Stimulated activated CD8-positive, alpha-beta memory T cell treated with anti-CD3 and anti-CD28 coated beads, Interleukin-15, amount 100 ng/mL, for 4 hours (primary cell): ENCODE results near the gene UQCC2.

Experiments used
- DNase-seq, 2 donors: peaks; one replicate each; pipeline ENCODE4 v3.0.0-alpha.2; 2020; ENCODE audit warnings: low read depth in 2 of 2

Gene UQCC2

GRCh38 chr6:33711140-33712129, at the start of gene UQCC2:
Gene UQCC2 (minus strand): TSS chr6:33711700. CDS start chr6:33711686, 14 bp downstream.
- peak; percentile 93 to 94 for DNase-seq

DNA sequence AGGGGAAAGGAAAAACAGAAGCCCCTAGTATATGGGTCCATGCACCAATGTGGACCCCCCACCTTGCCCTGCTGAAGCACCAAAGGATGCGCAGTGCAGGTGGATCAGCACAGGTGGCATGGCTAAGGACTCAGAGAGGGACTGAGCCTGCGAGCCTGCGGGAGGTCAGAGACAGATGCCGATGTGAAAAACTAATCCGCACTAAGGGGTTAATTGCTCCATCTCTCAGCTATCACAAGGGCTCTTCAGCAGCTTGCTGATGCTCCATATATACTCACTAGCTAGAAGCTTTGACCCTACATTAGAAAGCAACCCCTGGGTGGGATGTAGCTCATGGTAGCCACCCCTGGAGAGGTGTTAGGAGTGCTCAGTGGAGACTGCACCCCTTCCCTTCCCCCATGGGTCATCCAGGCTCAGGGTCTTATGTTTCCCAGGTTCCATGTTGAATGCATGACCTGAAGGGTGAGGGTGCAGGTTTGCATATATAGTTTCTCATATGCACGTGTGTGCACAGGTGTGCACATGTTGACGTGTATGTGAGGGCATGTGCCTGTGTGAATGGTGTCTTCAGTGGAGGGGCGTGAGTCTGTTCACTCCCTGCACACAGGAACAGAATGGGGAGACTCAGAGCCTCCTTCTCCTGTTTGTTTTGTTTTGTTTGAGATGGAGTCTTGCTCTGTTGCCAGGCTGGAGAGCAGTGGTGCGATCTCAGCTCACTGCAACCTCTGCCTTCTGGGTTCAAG, 48.6 kb upstream of the UQCC2 start:
- no peak for DNase-seq

DNA sequence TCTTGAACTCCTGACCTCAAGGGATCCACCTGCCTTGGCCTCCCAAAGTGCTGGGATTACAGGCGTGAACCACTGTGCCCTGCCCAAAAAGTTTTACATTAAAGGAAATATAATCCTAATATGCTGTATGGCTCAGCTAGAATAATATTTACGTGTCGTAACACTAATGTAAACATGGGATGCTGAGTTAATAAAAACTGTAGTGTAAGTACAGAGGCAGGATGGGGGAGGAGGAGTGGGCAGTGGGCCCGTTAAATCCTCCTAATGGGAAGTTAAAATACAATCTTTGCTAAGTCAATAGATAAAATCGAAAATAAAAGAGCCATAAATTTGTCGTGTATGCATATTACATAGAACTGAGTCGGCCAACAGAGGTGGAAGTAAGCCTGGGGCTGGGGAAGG, 47.3 kb upstream of the UQCC2 start:
- no peak for DNase-seq

- no peak for DNase-seq
Measured at GRCh38 chr6:33757906-33758305, 46.4 kb upstream of the UQCC2 start.

GRCh38 chr6:33757113-33757512, 45.6 kb upstream of the UQCC2 start:
- no peak for DNase-seq

DNA sequence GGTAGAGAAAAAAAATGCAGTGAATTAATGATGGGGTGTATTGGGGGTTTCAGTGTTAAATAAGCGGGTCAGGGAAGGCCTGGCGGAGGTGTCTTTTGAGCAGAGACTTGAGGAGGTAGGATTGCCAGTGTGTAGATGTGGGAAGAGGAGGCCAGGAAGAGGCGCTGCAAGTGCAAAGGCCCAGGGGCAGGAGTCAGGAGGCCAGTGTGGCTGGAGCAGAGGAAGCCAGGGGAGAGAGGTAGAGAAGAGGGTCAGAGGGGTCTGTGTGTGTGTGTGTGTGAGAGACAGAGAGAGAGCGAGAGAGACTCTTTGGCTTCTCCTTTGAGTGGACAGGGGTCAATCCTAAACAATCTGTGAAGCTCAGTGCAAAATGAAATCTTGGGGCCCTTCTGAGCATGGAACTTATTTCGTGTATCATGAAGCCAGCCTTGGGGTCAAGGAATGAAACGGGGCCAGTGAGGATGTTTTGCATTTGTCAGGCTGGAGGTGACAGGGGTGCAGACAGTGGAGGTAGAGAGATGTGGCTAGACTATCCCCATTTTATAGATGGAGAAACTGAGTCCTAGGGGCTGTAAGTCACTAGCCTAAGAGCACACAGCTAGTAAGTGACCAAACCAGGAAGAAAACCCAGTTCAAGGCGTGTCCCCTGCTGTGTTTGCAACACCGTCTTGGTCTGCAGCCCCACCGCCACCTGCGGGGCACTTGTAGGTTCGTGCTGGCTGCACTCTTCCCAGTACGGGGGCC, 44.9 kb upstream of the UQCC2 start:
- DNase-seq = no peak

DNA sequence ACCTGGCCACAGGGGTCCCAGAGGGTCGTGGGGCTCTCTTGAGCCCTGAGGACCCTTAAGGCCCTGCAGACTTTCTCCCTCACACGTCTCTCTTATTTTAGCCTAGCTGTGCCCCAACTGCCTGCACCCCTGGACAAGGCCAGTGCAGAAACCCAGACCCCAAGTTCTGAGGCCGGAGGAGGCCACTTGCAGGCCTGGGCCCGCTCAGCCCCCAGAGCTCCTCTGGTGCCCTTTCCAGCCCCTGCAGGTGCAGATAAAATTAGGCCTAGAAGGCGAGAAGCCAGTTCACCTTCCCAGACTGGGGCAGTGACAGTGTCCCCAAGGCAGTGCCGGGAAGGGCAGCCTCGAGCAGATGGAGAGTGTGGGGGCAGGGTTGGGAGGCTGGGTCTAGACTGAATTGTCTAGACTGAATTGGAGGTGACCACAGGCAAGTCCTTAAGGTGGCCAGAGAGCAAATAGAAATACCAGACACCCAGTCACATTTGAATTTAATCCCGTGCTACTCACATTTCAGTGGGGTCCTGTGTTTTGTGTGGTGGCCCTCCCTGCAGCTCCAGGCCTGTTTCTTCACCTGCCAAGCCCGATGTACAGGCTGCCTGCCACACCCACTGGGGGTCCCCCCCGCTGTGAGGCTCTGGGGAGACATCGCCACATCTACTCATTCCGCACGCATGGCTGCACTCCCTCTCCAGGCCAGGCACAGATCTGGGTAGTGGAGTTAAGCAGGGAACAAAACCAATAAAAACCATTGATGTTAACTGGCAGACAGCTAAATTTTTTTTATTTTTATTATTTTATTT, 43.8 kb upstream of the UQCC2 start:
- DNase-seq = no peak

DNA sequence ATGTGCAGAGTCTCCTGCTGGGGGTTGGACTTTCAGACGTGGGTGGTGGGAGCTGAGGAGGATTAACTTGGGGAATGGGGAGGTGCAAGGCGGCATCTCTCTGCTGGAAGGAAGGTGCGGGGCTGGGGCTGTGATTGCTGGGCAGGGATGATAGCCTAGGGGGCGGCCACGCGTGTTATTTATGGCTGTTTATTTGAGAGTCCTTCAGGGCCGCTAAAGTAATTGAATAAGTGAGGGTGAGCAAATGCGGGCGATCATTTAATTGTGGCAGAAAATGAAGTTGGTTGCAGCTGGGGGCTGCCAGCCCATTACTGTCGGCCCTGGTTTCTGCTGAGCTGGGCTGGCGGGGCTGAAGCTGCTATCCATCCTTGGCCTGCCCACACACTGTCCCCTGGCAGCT, 42.7 kb upstream of the UQCC2 start:
- DNase-seq = no peak

DNA sequence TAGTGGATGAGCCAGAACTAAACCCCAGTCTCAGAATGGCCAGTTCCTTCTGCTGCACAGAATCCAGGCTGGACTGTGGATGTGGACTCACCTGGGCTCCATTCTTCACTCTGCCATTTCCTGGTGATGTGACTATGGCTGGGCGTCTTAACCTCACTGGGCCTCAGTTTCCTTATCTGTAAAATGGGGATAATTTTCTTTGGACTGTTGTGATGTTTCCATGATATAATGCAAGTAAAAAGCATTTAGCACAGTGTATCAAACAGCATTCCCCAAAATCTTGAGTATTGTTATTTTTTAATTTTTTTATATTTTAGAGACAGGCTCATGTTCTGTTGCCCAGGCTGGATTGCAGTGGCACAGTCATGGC, 41.1 kb upstream of the UQCC2 start:
- DNase-seq = no peak

DNA sequence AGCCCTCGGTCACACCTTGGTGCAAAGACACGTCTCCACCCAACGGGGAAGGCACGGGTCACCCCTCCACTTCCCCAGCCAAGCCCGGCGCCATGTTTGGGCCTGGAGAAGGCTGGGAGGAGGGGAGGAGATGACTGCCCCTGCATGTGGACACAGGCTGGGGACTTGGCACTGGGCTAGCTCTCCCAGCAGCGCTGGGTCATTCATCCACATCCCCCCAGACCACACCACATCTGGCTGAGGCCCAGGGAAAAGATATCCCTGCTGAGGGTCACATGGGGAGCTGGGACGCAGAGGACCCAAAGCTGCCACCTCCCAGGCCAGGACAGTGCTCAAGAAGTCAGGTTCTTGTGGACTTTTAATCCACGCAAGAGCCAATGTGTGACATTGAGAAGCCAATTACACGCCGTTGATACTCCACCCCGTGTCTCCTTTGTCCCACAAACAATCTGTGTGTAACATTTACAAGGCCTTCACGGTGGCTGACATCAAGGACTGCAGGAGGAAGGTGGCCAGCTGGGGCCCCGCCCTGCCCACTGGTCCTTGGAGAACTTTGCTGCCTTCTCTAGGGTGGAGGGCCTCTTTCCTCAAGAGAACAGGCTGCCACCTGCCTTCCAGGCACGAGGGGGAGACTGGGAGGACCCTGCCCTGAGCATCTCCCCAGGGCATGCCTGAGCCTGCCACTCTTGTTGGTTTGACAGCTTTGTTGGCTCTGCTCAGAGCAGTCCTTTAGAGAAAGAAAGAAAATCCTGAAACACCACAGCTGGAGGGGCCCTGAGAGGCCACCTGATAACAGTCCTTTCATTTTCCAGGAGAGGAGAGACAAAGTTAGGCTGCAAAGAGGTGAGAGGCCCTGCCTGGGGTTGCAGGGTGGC, 40.5 kb upstream of the UQCC2 start:
- DNase-seq = no peak

- DNase-seq = no peak
Measured at GRCh38 chr6:33750244-33750991, 38.9 kb upstream of the UQCC2 start.

GRCh38 chr6:33749401-33749800, 37.9 kb upstream of the UQCC2 start:
- no peak for DNase-seq

DNA sequence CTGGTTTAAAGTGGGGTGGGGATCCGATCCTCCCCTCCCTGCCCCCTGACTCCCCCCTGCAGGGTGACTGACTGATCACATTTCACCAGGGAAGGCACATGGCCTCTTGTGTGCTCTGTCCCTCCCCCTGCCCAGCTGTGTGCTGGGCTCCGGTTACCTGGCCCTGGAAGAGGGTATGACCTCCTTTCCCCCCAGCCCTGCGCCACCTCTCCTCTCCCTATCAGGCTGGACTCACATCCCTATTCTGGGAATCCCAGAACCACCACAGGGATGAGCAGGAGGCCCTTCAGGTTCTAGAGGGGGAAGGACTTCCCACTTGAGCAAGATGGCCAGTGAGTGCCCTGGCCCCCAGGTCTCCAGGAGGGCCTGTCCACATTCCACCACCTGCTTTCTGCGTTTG, 37.3 kb upstream of the UQCC2 start:
- no peak for DNase-seq

DNA sequence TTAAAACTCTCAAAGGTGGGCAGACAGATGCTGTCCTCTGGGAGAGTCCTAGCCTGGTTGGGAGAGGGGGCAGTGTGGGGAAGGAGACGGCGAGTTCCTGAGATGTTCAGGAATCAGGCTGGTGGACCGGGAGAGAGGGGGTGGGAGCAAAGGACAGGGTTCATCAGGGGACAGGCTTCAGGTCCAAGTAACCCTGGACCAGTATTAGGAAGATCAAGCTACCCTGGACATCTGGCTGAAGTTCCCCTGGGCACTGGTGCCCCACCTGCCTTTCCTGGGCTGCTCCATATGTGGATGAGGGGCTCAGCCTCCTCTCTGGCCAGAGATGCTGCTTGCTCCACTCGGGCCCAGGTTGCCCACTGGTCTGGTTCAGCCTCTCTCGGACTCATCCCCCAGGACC, 36.3 kb upstream of the UQCC2 start:
- no peak for DNase-seq

- no peak for DNase-seq
Measured at GRCh38 chr6:33746651-33747100, 35.2 kb upstream of the UQCC2 start, which contains the start of gene IP6K3. Gene IP6K3 (minus strand): TSS chr6:33746905. CDS start chr6:33735476, 11,429 bp downstream.

DNA sequence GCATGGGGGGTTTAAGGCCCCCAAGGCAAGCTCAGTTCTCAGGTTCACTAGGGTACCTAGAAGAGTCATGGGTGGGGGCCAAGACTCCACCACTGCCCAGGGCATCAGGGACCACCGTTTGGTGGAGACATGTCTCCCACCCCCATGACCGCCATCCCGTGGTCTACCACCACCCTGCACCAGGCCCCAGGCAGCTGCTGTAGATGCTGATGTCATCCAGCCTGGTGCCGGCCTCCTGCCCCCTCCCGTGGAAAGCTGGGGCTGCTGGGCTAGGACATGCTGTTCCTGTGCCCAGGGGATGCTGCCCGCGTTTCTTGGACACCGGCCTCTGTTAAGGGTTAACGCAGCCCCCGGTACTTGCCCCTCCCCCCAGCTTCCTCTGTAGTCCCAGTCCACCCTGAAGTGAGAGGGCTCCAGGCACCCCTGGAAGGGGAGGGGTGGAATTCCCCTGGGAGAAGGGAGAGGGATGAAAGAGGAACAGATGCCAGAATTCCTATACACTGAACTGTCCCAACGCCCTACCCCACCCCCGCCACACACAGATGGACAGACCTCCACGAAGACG, 34.6 kb upstream of the UQCC2 start:
- no peak for DNase-seq

DNA sequence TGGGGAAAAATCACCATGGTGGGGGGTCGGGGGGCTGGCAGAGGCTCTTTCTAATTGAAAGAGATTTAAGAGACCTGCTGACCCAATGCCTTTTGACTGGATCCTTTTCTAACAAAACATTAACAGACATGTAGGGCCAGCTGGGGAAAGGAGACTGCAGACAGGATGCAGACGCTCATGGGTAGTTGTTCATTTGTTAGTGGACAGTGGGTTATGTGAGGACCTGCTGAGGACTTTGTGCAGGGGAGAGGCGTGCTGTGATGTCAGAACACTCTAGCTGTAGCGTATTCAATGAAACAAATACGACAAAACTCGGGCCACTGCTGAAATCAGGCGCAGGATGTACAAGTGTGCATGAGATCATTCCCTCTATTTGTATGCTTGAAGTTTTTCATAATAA, 34.0 kb upstream of the UQCC2 start:
- no peak for DNase-seq

GRCh38 chr6:33744895-33745546, 33.5 kb upstream of the UQCC2 start:
- DNase-seq = no peak
